ENCODE results near the gene KIZ.

DNA sequence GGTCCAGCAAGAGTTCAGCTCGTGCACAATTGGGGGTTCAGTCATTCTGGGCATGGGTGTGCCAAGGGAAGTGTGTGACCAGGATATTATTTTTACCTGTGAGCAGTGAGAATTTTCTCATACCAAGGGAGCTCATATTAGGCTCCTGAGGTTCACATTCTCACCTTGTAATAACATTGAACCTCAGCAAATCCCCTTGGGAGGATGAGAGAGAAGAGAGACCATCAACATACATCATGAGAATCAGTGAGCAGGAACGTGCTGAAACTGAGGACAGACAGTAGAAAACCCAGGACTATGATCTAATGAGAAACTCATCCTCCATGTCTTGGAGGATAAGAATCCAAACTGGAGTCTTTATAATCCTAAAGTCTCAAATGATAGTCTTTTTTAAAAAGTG is 143.9 kb downstream of the KIZ start:
- TF ChIP-seq CTCF (conservative IDR thresholded peaks at IDR 0.05; ENCODE audit: low read depth, low read length) (no peak), EZH2 (IDR thresholded peaks at IDR 0.05; ENCODE audit: borderline replicate concordance, low read depth, low read length, poor library complexity, severe bottlenecking) (no peak)

Measured in A673 (cell line).